Smooth muscle cell (in vitro differentiated cells): ENCODE data around the gene ERP27. TPM values are rescaled to one million over a fixed set of nuclear protein-coding genes. Genes with fewer than 3 reads are reported as not detected.

Source experiments
- DNase-seq: peaks from one replicate; lab custom pipeline; 2025; ENCODE audit not compliant: unreplicated experiment; lab: John Stamatoyannopoulos, UW
- H2AFZ ChIP-seq: fragments of 200-600 bp; sonication (generic); 2 replicates; pipeline ENCODE4 v1.6.0; 2016; ENCODE audit warnings: antibody characterized with exemption, low read depth, mild to moderate bottlenecking
- H3F3A ChIP-seq: fragments of 200-600 bp; sonication (generic); 2 replicates; pipeline ENCODE4 v1.6.0; 2017; ENCODE audit warnings: antibody characterized with exemption, low read depth
- H3K27ac ChIP-seq: fragments of 200-600 bp; sonication (generic); 2 replicates; pipeline ENCODE4 v1.5.1; 2016; ENCODE audit warnings: low read depth, mild to moderate bottlenecking
- H3K27me3 ChIP-seq: fragments of 200-600 bp; sonication (generic); 2 replicates; pipeline ENCODE4 v1.6.1; 2016; ENCODE audit warnings: low read depth, mild to moderate bottlenecking
- H3K36me3 ChIP-seq: fragments of 200-600 bp; sonication (generic); 2 replicates; pipeline ENCODE4 v1.5.1; 2016; ENCODE audit warnings: low read depth
- H3K4me1 ChIP-seq: fragments of 200-600 bp; sonication (generic); 2 replicates; pipeline ENCODE4 v1.5.1; 2016; ENCODE audit warnings: low read depth
- H3K4me2 ChIP-seq: fragments of 200-600 bp; sonication (generic); 2 replicates; pipeline ENCODE4 v1.6.0; 2016; ENCODE audit warnings: mild to moderate bottlenecking
- H3K4me3 ChIP-seq: fragments of 200-600 bp; sonication (generic); 2 replicates; pipeline ENCODE4 v1.5.1; 2016; ENCODE audit warnings: mild to moderate bottlenecking
- H3K79me2 ChIP-seq: fragments of 200-600 bp; sonication (generic); 2 replicates; pipeline ENCODE4 v1.6.0; 2016; ENCODE audit warnings: low read depth, mild to moderate bottlenecking
- H3K9ac ChIP-seq: fragments of 200-600 bp; sonication (generic); 2 replicates; pipeline ENCODE4 v1.6.0; 2016; ENCODE audit warnings: low read depth
- H3K9me3 ChIP-seq: fragments of 200-600 bp; sonication (generic); replicated peaks from 2 replicates; pipeline ENCODE4 v1.5.1; 2016; ENCODE audit warnings: low read depth
- H4K20me1 ChIP-seq: fragments of 200-600 bp; sonication (generic); 2 replicates; pipeline ENCODE4 v1.6.0; 2016; ENCODE audit warnings: low read depth
- CTCF ChIP-seq: fragments of 200-600 bp; sonication (generic); IDR thresholded peaks from 2 replicates; pipeline ENCODE4 v1.5.1; 2017; ENCODE audit warnings: borderline replicate concordance, mild to moderate bottlenecking, antibody characterized with exemption; ENCODE audit not compliant: insufficient read depth, poor library complexity, severe bottlenecking
- WGBS: methylation state at CpG from one replicate; pipeline ENCODE4 v1.1.7; 2016; ENCODE audit warnings: low lambda C conversion rate; 5-methylcytosine and 5-hydroxymethylcytosine counted together
- polyA plus RNA-seq: library from polyadenylated mRNA; unstranded; fragments of >200 nt; fragmentation: Nextera tagmentation; extraction: Ambion mirVana; gene quantifications from 2 replicates; pipeline ENCODE4 v1.2.1, GENCODE V29; 2016
- total RNA-seq: library from RNA; depleted of rRNA; stranded (reverse); fragments of >200 nt; gene quantifications from 2 replicates; pipeline ENCODE4 v1.2.3, GENCODE V29; 2014

ERP27 gene
- total and polyA plus RNA-seq, 2 experiments from 2014 or later, result 2.7 to 7.8 TPM

GRCh38 chr12:14868916-14869506 is 69.3 kb downstream of the ERP27 start:
- no peak overlapping the region for H2AFZ ChIP-seq
- H3K79me2 ChIP-seq, result no peaks in the 10 kb centered on the region
- H3K27me3 ChIP-seq, result no peaks in the 10 kb centered on the region
- H3K9ac ChIP-seq, result no peak overlapping the region
- DNase-seq, result no peak
- no peaks in the 10 kb centered on the region for H3K36me3 ChIP-seq
- no peaks in the 10 kb centered on the region for H3F3A ChIP-seq
- no peak overlapping the region for H3K4me2 ChIP-seq
- H3K4me1 ChIP-seq, result no peaks in the 10 kb centered on the region
- no peak overlapping the region for H3K4me3 ChIP-seq
- H3K27ac ChIP-seq, result no peak overlapping the region
- 97% methylated on average over 3 of the region's 3 CpGs for WGBS
- H3K9me3 ChIP-seq, result no peaks in the 10 kb centered on the region
- H4K20me1 ChIP-seq, result no peaks in the 10 kb centered on the region
- TF ChIP-seq CTCF, result no peak

Other genes starting within 250 kb of the ERP27 start
- not detected in 2 replicates for gene GUCY2C, start 241.9 kb downstream of the ERP27 start, total RNA-seq
- gene GUCY2C, start 241.9 kb downstream of the ERP27 start, polyA plus RNA-seq, result 0.08 TPM in 1 of 2 replicates, not detected in the other
- 20.6 and 24.2 TPM in 2 replicates for gene WBP11, start 135.1 kb downstream of the ERP27 start, total RNA-seq
- 55.7 and 56.8 TPM in 2 replicates for gene WBP11, start 135.1 kb downstream of the ERP27 start, polyA plus RNA-seq
- gene C12orf60, start 134.9 kb downstream of the ERP27 start, total RNA-seq, result 0.63 and 1.6 TPM in 2 replicates
- gene C12orf60, start 134.9 kb downstream of the ERP27 start, polyA plus RNA-seq, result 1.2 and 1.3 TPM in 2 replicates
- 0.22 and 1.7 TPM in 2 replicates for gene SMCO3, start 124.4 kb downstream of the ERP27 start, total RNA-seq
- gene SMCO3, start 124.4 kb downstream of the ERP27 start, polyA plus RNA-seq, result 0.93 and 2.4 TPM in 2 replicates
- gene ART4, start 95.0 kb downstream of the ERP27 start, total RNA-seq, result 5.0 and 9.0 TPM in 2 replicates
- 1.7 and 2.0 TPM in 2 replicates for gene ART4, start 95.0 kb downstream of the ERP27 start, polyA plus RNA-seq
- gene MGP, start 52.7 kb downstream of the ERP27 start, total RNA-seq, result 173 and 176 TPM in 2 replicates
- gene MGP, start 52.7 kb downstream of the ERP27 start, polyA plus RNA-seq, result 626 and 815 TPM in 2 replicates
- 31.5 and 36.4 TPM in 2 replicates for gene ARHGDIB, start 23.1 kb upstream of the ERP27 start, total RNA-seq
- gene ARHGDIB, start 23.1 kb upstream of the ERP27 start, polyA plus RNA-seq, result 35.8 and 39.2 TPM in 2 replicates
- gene PDE6H, start 34.5 kb upstream of the ERP27 start, total RNA-seq, result not detected in 2 replicates
- gene PDE6H, start 34.5 kb upstream of the ERP27 start, polyA plus RNA-seq, result not detected in 2 replicates